ENCODE measurements around the gene GBF1. TPM values are rescaled to one million over a fixed set of nuclear protein-coding genes. Genes with fewer than 3 reads are reported as not detected.

GBF1 gene
- polyA plus RNA-seq, 3 donors = 4.2 to 17.4 (median 11.9) TPM

GRCh38 chr10:102395400-102396316, 150.3 kb downstream of the GBF1 start, which contains the start of gene NFKB2:
Gene NFKB2 (plus strand): TSS chr10:102395705. CDS start chr10:102395960, 255 bp downstream.
- H3K36me3 Mint-ChIP-seq = peaks cover 36 to 45% of the 10 kb centered on the region in 2 donors
- H3K4me1 ChIP-seq (ENCODE audit: control insufficient read depth in 1 of 2, insufficient read depth in 2 of 2, low read length in 2 of 2) = peaks cover 33 to 48% of the 10 kb centered on the region in 2 donors
- WGBS (ENCODE audit: insufficient coverage) = under 1% methylated on average over 34 of the region's 42 CpGs
- TF ChIP-seq, protein P1, sequence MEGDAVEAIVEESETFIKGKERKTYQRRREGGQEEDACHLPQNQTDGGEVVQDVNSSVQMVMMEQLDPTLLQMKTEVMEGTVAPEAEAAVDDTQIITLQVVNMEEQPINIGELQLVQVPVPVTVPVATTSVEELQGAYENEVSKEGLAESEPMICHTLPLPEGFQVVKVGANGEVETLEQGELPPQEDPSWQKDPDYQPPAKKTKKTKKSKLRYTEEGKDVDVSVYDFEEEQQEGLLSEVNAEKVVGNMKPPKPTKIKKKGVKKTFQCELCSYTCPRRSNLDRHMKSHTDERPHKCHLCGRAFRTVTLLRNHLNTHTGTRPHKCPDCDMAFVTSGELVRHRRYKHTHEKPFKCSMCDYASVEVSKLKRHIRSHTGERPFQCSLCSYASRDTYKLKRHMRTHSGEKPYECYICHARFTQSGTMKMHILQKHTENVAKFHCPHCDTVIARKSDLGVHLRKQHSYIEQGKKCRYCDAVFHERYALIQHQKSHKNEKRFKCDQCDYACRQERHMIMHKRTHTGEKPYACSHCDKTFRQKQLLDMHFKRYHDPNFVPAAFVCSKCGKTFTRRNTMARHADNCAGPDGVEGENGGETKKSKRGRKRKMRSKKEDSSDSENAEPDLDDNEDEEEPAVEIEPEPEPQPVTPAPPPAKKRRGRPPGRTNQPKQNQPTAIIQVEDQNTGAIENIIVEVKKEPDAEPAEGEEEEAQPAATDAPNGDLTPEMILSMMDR (IDR thresholded peaks at IDR 0.05) = no peak
- H3K4me2 ChIP-seq (replicated peaks; ENCODE audit: extremely low read depth, low read length, poor library complexity, severe bottlenecking) = peak within 1 kb of the TSS; percentile 78
- H3K79me2 ChIP-seq (ENCODE audit: insufficient read depth, low read length) = peaks cover 19% of the 10 kb centered on the region
- H3K9me3 ChIP-seq (replicated peaks in 1 of 2; ENCODE audit: control insufficient read depth in 1 of 2, insufficient read depth in 1 of 2, low read length in 2 of 2) = no peaks in the 10 kb centered on the region
- peak within 1 kb of the TSS; percentile 96 to 100 for H3K27ac ChIP-seq (ENCODE audit: low read depth in 1 of 2, low read length in 2 of 2)
- peak within 1 kb of the TSS; percentile 98 to 100 (median 99) for H3K27ac Mint-ChIP-seq
- intact Hi-C loops (cut with micrococcal nuclease) = loop anchor here (2.0 to 10.0 kb wide), 4 partner anchors 37 to 189 kb away; partner anchors contain the start of genes ACTR1A (in 1 of the 2), CUEDC2 (in 1 of the 2) and SUFU (in 1 of the 2)
- H3K27me3 ChIP-seq (ENCODE audit: control insufficient read depth in 2 of 2, insufficient read depth in 2 of 2, low read length in 2 of 2) = peaks cover 0 to 13% of the 10 kb centered on the region in 2 donors
- H3K4me3 ChIP-seq (replicated peaks in 1 of 3; ENCODE audit: low read depth in 2 of 3, low read length in 3 of 3) = peak within 1 kb of the TSS; percentile 84 to 94 (median 89)
- peaks cover 30 to 34% of the 10 kb centered on the region in 2 donors for H3K36me3 ChIP-seq (replicated peaks in 1 of 2; ENCODE audit: control insufficient read depth in 1 of 2, insufficient read depth in 2 of 2, low read length in 2 of 2)
- peaks cover 6 to 16% (median 11%) of the 10 kb centered on the region in 3 donors for H3K27me3 Mint-ChIP-seq (ENCODE audit: low read depth in 3 of 3)
- peak within 1 kb of the TSS; percentile 91 to 95 for H3K4me3 Mint-ChIP-seq
- H4K20me1 ChIP-seq (ENCODE audit: insufficient read depth, low read length) = peaks cover 47% of the 10 kb centered on the region
- peaks cover 39% of the 10 kb centered on the region for H3K4me1 Mint-ChIP-seq
- peak within 1 kb of the TSS; percentile 99 for H3K9ac ChIP-seq (ENCODE audit: insufficient read depth, low read length, poor library complexity, severe bottlenecking)
- no peak within 1 kb of the TSS for H2AFZ ChIP-seq (ENCODE audit: insufficient read depth, low read depth, low read length, poor library complexity, severe bottlenecking)
- H3K9me3 Mint-ChIP-seq = no peaks in the 10 kb centered on the region
- DNase-seq = peak; percentile 92 to 96 (median 95)

DNA sequence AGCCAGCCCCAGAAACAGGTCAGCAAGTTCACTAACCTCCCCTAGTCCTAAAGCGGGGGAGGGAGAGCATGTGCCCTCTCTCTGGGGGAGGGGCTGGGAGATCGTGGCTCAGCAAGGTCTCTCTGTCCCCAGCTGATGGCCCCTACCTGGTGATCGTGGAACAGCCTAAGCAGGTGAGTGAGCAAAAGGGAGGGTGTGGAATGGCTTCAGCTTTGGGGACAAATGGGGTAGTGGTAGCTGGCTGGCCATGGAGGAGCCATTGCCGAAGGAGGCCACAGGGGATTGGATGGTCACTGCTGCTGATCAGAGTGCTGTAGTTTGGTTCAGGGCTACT, 151.0 kb downstream of the GBF1 start:
- Histone ChIP-seq H3K9me3 (replicated peaks in 1 of 2; ENCODE audit: control insufficient read depth in 1 of 2, insufficient read depth in 1 of 2, low read length in 2 of 2) (no peaks in the 10 kb centered on the region), H3K79me2 (ENCODE audit: insufficient read depth, low read length) (peaks cover 19% of the 10 kb centered on the region), H3K27me3 (ENCODE audit: control insufficient read depth in 2 of 2, insufficient read depth in 2 of 2, low read length in 2 of 2) (peaks cover 0 to 9% of the 10 kb centered on the region in 2 donors), H3K27ac (ENCODE audit: low read depth in 1 of 2, low read length in 2 of 2) (peak overlapping the region; percentile 96 to 100), H2AFZ (ENCODE audit: insufficient read depth, low read depth, low read length, poor library complexity, severe bottlenecking) (no peak overlapping the region), H3K9ac (ENCODE audit: insufficient read depth, low read length, poor library complexity, severe bottlenecking) (peak overlapping the region; percentile 99), H3K4me1 (ENCODE audit: control insufficient read depth in 1 of 2, insufficient read depth in 2 of 2, low read length in 2 of 2) (peaks cover 33 to 48% of the 10 kb centered on the region in 2 donors), H4K20me1 (ENCODE audit: insufficient read depth, low read length) (peaks cover 53% of the 10 kb centered on the region), H3K4me2 (replicated peaks; ENCODE audit: extremely low read depth, low read length, poor library complexity, severe bottlenecking) (peak overlapping the region; percentile 78), H3K36me3 (replicated peaks in 1 of 2; ENCODE audit: control insufficient read depth in 1 of 2, insufficient read depth in 2 of 2, low read length in 2 of 2) (peaks cover 36 to 41% of the 10 kb centered on the region in 2 donors), H3K4me3 (replicated peaks in 1 of 3; ENCODE audit: low read depth in 2 of 3, low read length in 3 of 3) (peak overlapping the region; percentile 84 to 94 (median 89))
- 69% methylated on average over 3 of the region's 4 CpGs for WGBS (ENCODE audit: insufficient coverage)
- no peaks in the 10 kb centered on the region for H3K9me3 Mint-ChIP-seq
- H3K36me3 Mint-ChIP-seq = peaks cover 42 to 51% of the 10 kb centered on the region in 2 donors
- H3K27ac Mint-ChIP-seq = peak overlapping the region; percentile 98 to 100 (median 99)
- TF ChIP-seq, protein P1 (IDR thresholded peaks at IDR 0.05) = no peak
- peaks cover 5 to 11% (median 11%) of the 10 kb centered on the region in 3 donors for H3K27me3 Mint-ChIP-seq (ENCODE audit: low read depth in 3 of 3)
- DNase-seq = no peak
- H3K4me1 Mint-ChIP-seq = peaks cover 39% of the 10 kb centered on the region
- peak overlapping the region; percentile 91 to 95 for H3K4me3 Mint-ChIP-seq
- intact Hi-C loops (cut with micrococcal nuclease) = loop anchor here (10.0 kb wide), 2 partner anchors 79 to 189 kb away; no protein-coding TSS in a partner anchor

Data from CD14-positive monocyte (primary cell).